Prostate gland (tissue), 2 donors: Measurements from ENCODE around the gene CCL20. TPM values are rescaled to one million over a fixed set of nuclear protein-coding genes. Genes with fewer than 3 reads are reported as not detected.
"Not testable (repeated sequence)": the region's sequence is repeated elsewhere in the genome, so short reads cannot be mapped to it uniquely, and the experiment has no call there.

Experiments used
- DNase-seq: peaks from one replicate; pipeline ENCODE4 v3.0.0-alpha.2; 2019; ENCODE audit warnings: low spot score
- H3K27ac ChIP-seq, 2 donors: fragments of 200-600 bp; sonication (generic); 2 replicates each; pipeline ENCODE4 v1.5.1; 2017 to 2019
- H3K27me3 ChIP-seq: fragments of 200-600 bp; sonication (generic); replicated peaks from 2 replicates; pipeline ENCODE4 v1.5.1; 2019; ENCODE audit not compliant: insufficient read depth
- H3K36me3 ChIP-seq, 2 donors: fragments of 200-600 bp; sonication (generic); 1 replicate in 1 of 2; 2 replicates in 1 of 2; pipeline versions ENCODE4 v1.5.1 to v1.8.1; 2017 to 2019
- H3K4me1 ChIP-seq: fragments of 200-600 bp; sonication (generic); replicated peaks from 2 replicates; pipeline ENCODE4 v1.5.1; 2019
- H3K4me3 ChIP-seq, 2 donors: fragments of 200-600 bp; sonication (generic); 2 replicates each; pipeline ENCODE4 v1.5.1; 2017 to 2019
- H3K9me3 ChIP-seq: fragments of 200-600 bp; sonication (generic); 2 replicates; pipeline ENCODE4 v1.5.1; 2017
- CTCF ChIP-seq, 4 experiments: fragments of 200-600 bp in 2 of 4; fragments of 450-650 bp in 2 of 4; sonication (generic) in 2 of 4; IDR thresholded peaks; 1 replicate in 3 of 4; 2 replicates in 1 of 4; pipeline ENCODE4 v1.5.1; 2016 to 2019; ENCODE audit warnings: antibody characterized with exemption in 4 of 4, mild to moderate bottlenecking in 2 of 4, moderate library complexity in 2 of 4
- POLR2A ChIP-seq: fragments of 450-650 bp; IDR thresholded peaks from one replicate; pipeline ENCODE4 v1.6.1; 2016; ENCODE audit warnings: antibody characterized with exemption, mild to moderate bottlenecking
- POLR2AphosphoS5 ChIP-seq: sonication (generic); formaldehyde crosslinking; IDR thresholded peaks from one replicate; pipeline ENCODE4 v1.6.1; 2017; ENCODE audit warnings: antibody characterized with exemption
- WGBS: methylation state at CpG from one replicate; pipeline ENCODE4 v1.1.5; 2018; 5-methylcytosine and 5-hydroxymethylcytosine counted together
- intact Hi-C: fragments of 100-400 bp; cut with DNase I; formaldehyde crosslinking; loops from one replicate; pipeline ENCODE4 v1.14.2; 2022
- total RNA-seq, 2 donors: library from RNA; depleted of rRNA; stranded (reverse); fragments of >200 nt; gene quantifications; one replicate each; pipeline ENCODE4 v1.1.0, GENCODE V29; 2016

CCL20 gene
- total RNA-seq, 2 donors from 2014 or later, result 1.6 TPM; not detected in 1

GRCh38 chr2:227827143-227827542, 13.5 kb downstream of the CCL20 start:
- Histone ChIP-seq H3K4me1 (no peaks in the 10 kb centered on the region), H3K27ac (no peak overlapping the region), H3K36me3 (no peaks in the 10 kb centered on the region), H3K4me3 (no peak overlapping the region), H3K9me3 (no peaks in the 10 kb centered on the region), H3K27me3 (no peaks in the 10 kb centered on the region)
- intact Hi-C loops, result no loop called here
- TF ChIP-seq POLR2AphosphoS5, result no peak
- TF ChIP-seq CTCF (IDR thresholded peaks at IDR 0.05), result no peak
- TF ChIP-seq POLR2A, result no peak
- WGBS, result 93% methylated on average over 7 of the region's 7 CpGs
- DNase-seq, result no peak

- no peaks in the 10 kb centered on the region for H3K9me3 ChIP-seq
- no peaks in the 10 kb centered on the region for H3K4me1 ChIP-seq
- no peak overlapping the region for H3K27ac ChIP-seq
- intact Hi-C loops, result no loop called here
- H3K4me3 ChIP-seq, result no peak overlapping the region
- no peaks in the 10 kb centered on the region for H3K27me3 ChIP-seq
- H3K36me3 ChIP-seq, result no peaks in the 10 kb centered on the region
- no peak for TF ChIP-seq CTCF (IDR thresholded peaks at IDR 0.05)
- TF ChIP-seq POLR2AphosphoS5, result no peak
- TF ChIP-seq POLR2A, result no peak
- no peak for DNase-seq
These were observed 14.9 kb downstream of the CCL20 start for GRCh38 chr2:227828477-227828912.

GRCh38 chr2:227829337-227829736, 15.7 kb downstream of the CCL20 start:
- Histone ChIP-seq H3K9me3 (no peaks in the 10 kb centered on the region), H3K27ac (no peak overlapping the region), H3K4me1 (no peaks in the 10 kb centered on the region), H3K27me3 (no peaks in the 10 kb centered on the region), H3K36me3 (no peaks in the 10 kb centered on the region), H3K4me3 (no peak overlapping the region)
- TF ChIP-seq POLR2AphosphoS5 (no peak), CTCF (IDR thresholded peaks at IDR 0.05) (no peak), POLR2A (no peak)
- intact Hi-C loops, result no loop called here
- WGBS, result 76% methylated on average over 2 of the region's 2 CpGs
- DNase-seq, result no peak

GRCh38 chr2:227834423-227834822, 20.8 kb downstream of the CCL20 start:
- H3K4me1 ChIP-seq, result no peaks in the 10 kb centered on the region
- no peak for DNase-seq
- H3K9me3 ChIP-seq, result no peaks in the 10 kb centered on the region
- H3K36me3 ChIP-seq, result no peaks in the 10 kb centered on the region
- TF ChIP-seq POLR2AphosphoS5, result no peak
- no peak for TF ChIP-seq POLR2A
- no peak for TF ChIP-seq CTCF (IDR thresholded peaks at IDR 0.05)
- intact Hi-C loops, result no loop called here
- no peak overlapping the region for H3K27ac ChIP-seq
- no peaks in the 10 kb centered on the region for H3K27me3 ChIP-seq
- 92% methylated on average over 10 of the region's 10 CpGs for WGBS
- no peak overlapping the region for H3K4me3 ChIP-seq

- no peaks in the 10 kb centered on the region for H3K27me3 ChIP-seq
- intact Hi-C loops, result no loop called here
- H3K4me1 ChIP-seq, result no peaks in the 10 kb centered on the region
- DNase-seq, result no peak
- no peaks in the 10 kb centered on the region for H3K36me3 ChIP-seq
- WGBS, result 83% methylated on average over 5 of the region's 5 CpGs
- no peaks in the 10 kb centered on the region for H3K9me3 ChIP-seq
- TF ChIP-seq POLR2AphosphoS5 (no peak), CTCF (IDR thresholded peaks at IDR 0.05) (no peak), POLR2A (no peak)
- no peak overlapping the region for H3K27ac ChIP-seq
- no peak overlapping the region for H3K4me3 ChIP-seq
These were observed 21.4 kb downstream of the CCL20 start for GRCh38 chr2:227834916-227835650.

- H3K9me3 ChIP-seq, DNase-seq, intact Hi-C loops, H3K36me3 ChIP-seq, H3K27ac ChIP-seq, H3K4me3 ChIP-seq, H3K4me1 ChIP-seq, H3K27me3 ChIP-seq: not testable (repeated sequence)
- WGBS, result 80% methylated on average over 7 of the region's 7 CpGs
These were observed 25.9 kb downstream of the CCL20 start for GRCh38 chr2:227839339-227840129.
